MM.1S (cell line): ENCODE data around the gene COX14.

Experiments used
- CTCF ChIP-seq: fragments of 300-600 bp; sonication (generic); IDR thresholded peaks from 2 replicates; pipeline ENCODE4 v1.5.1; 2016; ENCODE audit warnings: antibody characterized with exemption, low read length, mixed read lengths
- EZH2 ChIP-seq: fragments of 300-600 bp; sonication (generic); optimal IDR thresholded peaks from 2 replicates; pipeline ENCODE3; 2017; ENCODE audit warnings: low read depth, mild to moderate bottlenecking, antibody characterized with exemption, low read length, mixed read lengths

GRCh38 chr12:50142993-50143392 lies 31.0 kb downstream of the COX14 start:
- no peak for TF ChIP-seq CTCF
- TF ChIP-seq EZH2, result no peak
